PC-3 (cell line): Measurements from ENCODE around the gene MRPL48.

Experiments used
- CTCF ChIP-seq: fragments of 300-600 bp; sonication (generic); conservative IDR thresholded peaks from 2 replicates; pipeline ENCODE4 v1.5.1; 2017; ENCODE audit warnings: antibody characterized with exemption, low read depth, mild to moderate bottlenecking, low read length
- EZH2 ChIP-seq: fragments of 300-600 bp; sonication (generic); IDR thresholded peaks from one replicate; pipeline ENCODE4 v1.6.1; 2017; ENCODE audit warnings: antibody characterized with exemption, mild to moderate bottlenecking, low read length; ENCODE audit not compliant: unreplicated experiment

- no peak for TF ChIP-seq CTCF
- TF ChIP-seq EZH2 = no peak
Measured at GRCh38 chr11:73870261-73870660, 82.6 kb downstream of the MRPL48 start.
